Measurements from ENCODE around the gene CYP3A7. TPM values are rescaled to one million over a fixed set of nuclear protein-coding genes. Genes with fewer than 3 reads are reported as not detected.
"Not testable (repeated sequence)": the region's sequence is repeated elsewhere in the genome, so short reads cannot be mapped to it uniquely, and the experiment has no call there.

The CYP3A7 gene
- total and polyA plus RNA-seq, 2 donors (not counting 3 experiments of a cell fraction or from before 2014, with no cell fraction given) = not detected

GRCh38 chr7:99665312-99666012 lies 69.5 kb downstream of the CYP3A7 start:
- POLR2A ChIA-PET = no interaction called here
- intact Hi-C loops (cut with micrococcal nuclease) (no loop called here), dilution Hi-C loops (cut with MboI; ENCODE audit: extremely low pct_ligation_motif_present, low sequenced_read_pairs) (no loop called here)
- Histone ChIP-seq H3K9ac (replicated peaks; ENCODE audit: extremely low read depth, insufficient read depth, low read length) (no peak overlapping the region), H3K4me3 (replicated peaks in 1 of 3; ENCODE audit: insufficient read depth in 1 of 3, low read depth in 1 of 3, low read length in 3 of 3) (no peak overlapping the region), H3K27ac (ENCODE audit: insufficient read depth, low read depth, low read length) (no peak overlapping the region), H3K4me1 (ENCODE audit: control insufficient read depth, extremely low read depth, insufficient read depth, low read length) (no peaks in the 10 kb centered on the region), H4K20me1 (replicated peaks; ENCODE audit: control insufficient read depth, extremely low read depth, insufficient read depth, low read length) (no peaks in the 10 kb centered on the region), H3K36me3 (ENCODE audit: control insufficient read depth in 2 of 2, extremely low read depth in 1 of 2, insufficient read depth in 2 of 2, low read length in 2 of 2) (no peaks in the 10 kb centered on the region), H3K9me3 (replicated peaks; ENCODE audit: control insufficient read depth, insufficient read depth, low read length) (no peaks in the 10 kb centered on the region), H3K9me1 (replicated peaks; ENCODE audit: control insufficient read depth, extremely low read depth, insufficient read depth, low read length) (no peaks in the 10 kb centered on the region), H3K79me2 (ENCODE audit: control insufficient read depth, insufficient read depth, low read length) (no peaks in the 10 kb centered on the region), H3K27me3 (ENCODE audit: control insufficient read depth in 2 of 2, insufficient read depth in 2 of 2, low read length in 2 of 2) (no peaks in the 10 kb centered on the region), H3K4me2 (ENCODE audit: insufficient read depth, low read length) (no peak overlapping the region), H2AFZ (ENCODE audit: low read depth, low read length) (no peak overlapping the region)
- CTCF ChIA-PET = no interaction called here
- TF ChIP-seq MYC (IDR thresholded peaks at IDR 0.05; ENCODE audit: low read depth, low read length) (no peak), FOS (IDR thresholded peaks at IDR 0.05; ENCODE audit: borderline replicate concordance, insufficient read depth, low read length) (no peak), GATA2 (IDR thresholded peaks at IDR 0.05; ENCODE audit: insufficient read depth, insufficient read length, low read depth, low read length) (no peak)
- FAIRE-seq (no peak), DNase-seq (ENCODE audit: low read depth, low spot score) (no peak)
- no TSS peak for BruUV-seq (replicated peaks)

GRCh38 chr7:99657879-99658278 lies 77.1 kb downstream of the CYP3A7 start:
- FAIRE-seq; H3K9me3 ChIP-seq (replicated peaks; ENCODE audit: control insufficient read depth, insufficient read depth, low read length); H3K27me3 ChIP-seq (ENCODE audit: control insufficient read depth in 2 of 2, insufficient read depth in 2 of 2, low read length in 2 of 2); POLR2A ChIA-PET; dilution Hi-C loops (cut with MboI; ENCODE audit: extremely low pct_ligation_motif_present, low sequenced_read_pairs); H3K36me3 ChIP-seq (ENCODE audit: control insufficient read depth in 2 of 2, extremely low read depth in 1 of 2, insufficient read depth in 2 of 2, low read length in 2 of 2); H3K4me3 ChIP-seq (replicated peaks in 1 of 3; ENCODE audit: insufficient read depth in 1 of 3, low read depth in 1 of 3, low read length in 3 of 3); H4K20me1 ChIP-seq (replicated peaks; ENCODE audit: control insufficient read depth, extremely low read depth, insufficient read depth, low read length); H3K9ac ChIP-seq (replicated peaks; ENCODE audit: extremely low read depth, insufficient read depth, low read length); H3K4me2 ChIP-seq (ENCODE audit: insufficient read depth, low read length); BruUV-seq (replicated peaks); H3K9me1 ChIP-seq (replicated peaks; ENCODE audit: control insufficient read depth, extremely low read depth, insufficient read depth, low read length); intact Hi-C loops (cut with micrococcal nuclease); H2AFZ ChIP-seq (ENCODE audit: low read depth, low read length); DNase-seq (ENCODE audit: low read depth, low spot score); H3K79me2 ChIP-seq (ENCODE audit: control insufficient read depth, insufficient read depth, low read length); H3K4me1 ChIP-seq (ENCODE audit: control insufficient read depth, extremely low read depth, insufficient read depth, low read length); H3K27ac ChIP-seq (ENCODE audit: insufficient read depth, low read depth, low read length); CTCF ChIA-PET: not testable (repeated sequence)

Small RNAs within 50 kb of the gene (small RNA-seq; reads per million reads assigned to genes)
- gene CYP3A51P (ENCODE audit: insufficient read depth, insufficient read length, low read depth, low replicate concordance) (not detected), gene CYP3A7-CYP3A51P (ENCODE audit: insufficient read depth, insufficient read length, low read depth, low replicate concordance) (not detected)

Other genes starting within 250 kb of the CYP3A7 start
- 19.8 and 22.8 TPM in 2 replicates for gene ZNF394, start 234.9 kb downstream of the CYP3A7 start, total RNA-seq
- gene ZNF394, start 234.9 kb downstream of the CYP3A7 start, polyA plus RNA-seq = 8.3 and 8.6 TPM in 2 replicates
- 9.6 and 9.7 TPM in 2 replicates for gene ZKSCAN5, start 230.5 kb downstream of the CYP3A7 start, total RNA-seq
- gene ZKSCAN5, start 230.5 kb downstream of the CYP3A7 start, polyA plus RNA-seq = 3.6 and 4.3 TPM in 2 replicates
- gene FAM200A, start 183.1 kb downstream of the CYP3A7 start, total RNA-seq = 3.0 and 3.6 TPM in 2 replicates
- gene FAM200A, start 183.1 kb downstream of the CYP3A7 start, polyA plus RNA-seq = 1.7 and 2.1 TPM in 2 replicates
- 15.7 and 16.9 TPM in 2 replicates for gene ZNF655, start 176.6 kb downstream of the CYP3A7 start, total RNA-seq
- gene ZNF655, start 176.6 kb downstream of the CYP3A7 start, polyA plus RNA-seq = 17.4 and 20.4 TPM in 2 replicates
- gene TMEM225B, start 136.9 kb downstream of the CYP3A7 start, total RNA-seq = not detected in 2 replicates
- 0.08 and 0.29 TPM in 2 replicates for gene TMEM225B, start 136.9 kb downstream of the CYP3A7 start, polyA plus RNA-seq
- gene ZSCAN25, start 118.2 kb downstream of the CYP3A7 start, total RNA-seq = 11.4 and 13.8 TPM in 2 replicates
- 8.4 and 8.9 TPM in 2 replicates for gene ZSCAN25, start 118.2 kb downstream of the CYP3A7 start, polyA plus RNA-seq
- gene CYP3A5, start 55.2 kb downstream of the CYP3A7 start, total RNA-seq = not detected in 2 replicates
- not detected in 2 replicates for gene CYP3A5, start 55.2 kb downstream of the CYP3A7 start, polyA plus RNA-seq
- gene CYP3A4, start 49.0 kb upstream of the CYP3A7 start, total RNA-seq = not detected in 2 replicates
- not detected in 2 replicates for gene CYP3A4, start 49.0 kb upstream of the CYP3A7 start, polyA plus RNA-seq
- not detected in 2 replicates for gene CYP3A43, start 92.8 kb upstream of the CYP3A7 start, total RNA-seq
- not detected in 2 replicates for gene CYP3A43, start 92.8 kb upstream of the CYP3A7 start, polyA plus RNA-seq
- 0.51 TPM in 1 of 2 replicates, not detected in the other for gene OR2AE1, start 141.8 kb upstream of the CYP3A7 start, total RNA-seq
- gene OR2AE1, start 141.8 kb upstream of the CYP3A7 start, polyA plus RNA-seq = 0.13 and 0.18 TPM in 2 replicates
- 19.1 and 22.1 TPM in 2 replicates for gene TRIM4, start 184.3 kb upstream of the CYP3A7 start, total RNA-seq
- 10.3 and 13.0 TPM in 2 replicates for gene TRIM4, start 184.3 kb upstream of the CYP3A7 start, polyA plus RNA-seq
- not detected in 2 replicates for gene GJC3, start 194.4 kb upstream of the CYP3A7 start, total RNA-seq
- gene GJC3, start 194.4 kb upstream of the CYP3A7 start, polyA plus RNA-seq = 0.28 and 0.33 TPM in 2 replicates
- not detected in 2 replicates for gene AZGP1, start 240.8 kb upstream of the CYP3A7 start, total RNA-seq
- gene AZGP1, start 240.8 kb upstream of the CYP3A7 start, polyA plus RNA-seq = not detected in 2 replicates

All from endothelial cell of umbilical vein (primary cell).